ENCODE measurements around the gene HAUS1.

HAUS1 gene

DNA sequence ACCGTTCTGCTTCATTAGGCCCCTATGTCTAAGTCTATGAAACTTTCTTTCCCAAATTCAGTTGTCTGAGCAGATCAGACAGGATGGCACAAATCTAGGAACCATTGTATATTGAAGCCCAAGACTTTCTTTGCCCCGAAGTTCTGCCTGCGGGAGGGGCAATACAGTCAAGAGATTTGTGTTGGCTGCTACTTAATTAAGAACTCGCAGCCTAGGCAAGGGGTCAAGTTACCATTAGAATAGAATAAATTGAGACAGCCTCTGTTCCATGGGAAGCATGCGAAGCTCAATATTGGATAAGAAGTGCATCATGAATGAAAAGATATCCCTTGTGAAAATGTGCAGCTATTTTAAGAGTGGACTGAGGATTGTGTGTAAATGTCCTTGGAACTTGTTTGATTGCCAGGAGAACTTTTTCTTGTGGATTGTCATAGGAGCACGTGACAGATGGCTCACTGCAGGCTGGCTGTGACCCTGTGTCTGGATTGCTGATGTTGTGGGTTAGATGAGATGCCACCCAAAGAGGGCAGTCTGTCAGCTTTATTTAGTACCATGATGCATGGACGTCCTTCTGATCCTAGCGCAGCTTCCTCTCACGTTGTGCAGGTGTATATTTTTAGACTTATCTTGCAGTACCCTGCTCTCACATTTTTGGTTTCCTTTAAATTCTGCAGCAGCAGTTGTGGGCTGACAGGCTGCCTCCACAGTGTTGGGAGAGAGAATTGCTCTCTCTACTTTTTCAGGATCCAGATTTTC lies 30.9 kb downstream of the HAUS1 start:
- TF ChIP-seq MYC (IDR thresholded peaks at IDR 0.05; ENCODE audit: low read depth, low read length), result no peak
- TF ChIP-seq, protein P1, sequence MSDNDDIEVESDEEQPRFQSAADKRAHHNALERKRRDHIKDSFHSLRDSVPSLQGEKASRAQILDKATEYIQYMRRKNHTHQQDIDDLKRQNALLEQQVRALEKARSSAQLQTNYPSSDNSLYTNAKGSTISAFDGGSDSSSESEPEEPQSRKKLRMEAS (IDR thresholded peaks at IDR 0.05; ENCODE audit: low read depth, low read length), result no peak
- TF ChIP-seq POLR2A (IDR thresholded peaks at IDR 0.05; ENCODE audit: extremely low read depth, insufficient read length), result no peak
- TF ChIP-seq, protein P2, sequence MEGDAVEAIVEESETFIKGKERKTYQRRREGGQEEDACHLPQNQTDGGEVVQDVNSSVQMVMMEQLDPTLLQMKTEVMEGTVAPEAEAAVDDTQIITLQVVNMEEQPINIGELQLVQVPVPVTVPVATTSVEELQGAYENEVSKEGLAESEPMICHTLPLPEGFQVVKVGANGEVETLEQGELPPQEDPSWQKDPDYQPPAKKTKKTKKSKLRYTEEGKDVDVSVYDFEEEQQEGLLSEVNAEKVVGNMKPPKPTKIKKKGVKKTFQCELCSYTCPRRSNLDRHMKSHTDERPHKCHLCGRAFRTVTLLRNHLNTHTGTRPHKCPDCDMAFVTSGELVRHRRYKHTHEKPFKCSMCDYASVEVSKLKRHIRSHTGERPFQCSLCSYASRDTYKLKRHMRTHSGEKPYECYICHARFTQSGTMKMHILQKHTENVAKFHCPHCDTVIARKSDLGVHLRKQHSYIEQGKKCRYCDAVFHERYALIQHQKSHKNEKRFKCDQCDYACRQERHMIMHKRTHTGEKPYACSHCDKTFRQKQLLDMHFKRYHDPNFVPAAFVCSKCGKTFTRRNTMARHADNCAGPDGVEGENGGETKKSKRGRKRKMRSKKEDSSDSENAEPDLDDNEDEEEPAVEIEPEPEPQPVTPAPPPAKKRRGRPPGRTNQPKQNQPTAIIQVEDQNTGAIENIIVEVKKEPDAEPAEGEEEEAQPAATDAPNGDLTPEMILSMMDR (IDR thresholded peaks at IDR 0.05; ENCODE audit: low read depth, low read length), result no peak
- H3K4me3 ChIP-seq (ENCODE audit: low read depth, low read length), result no peak overlapping the region
- DNase-seq (ENCODE audit: low read depth), result no peak

DNA sequence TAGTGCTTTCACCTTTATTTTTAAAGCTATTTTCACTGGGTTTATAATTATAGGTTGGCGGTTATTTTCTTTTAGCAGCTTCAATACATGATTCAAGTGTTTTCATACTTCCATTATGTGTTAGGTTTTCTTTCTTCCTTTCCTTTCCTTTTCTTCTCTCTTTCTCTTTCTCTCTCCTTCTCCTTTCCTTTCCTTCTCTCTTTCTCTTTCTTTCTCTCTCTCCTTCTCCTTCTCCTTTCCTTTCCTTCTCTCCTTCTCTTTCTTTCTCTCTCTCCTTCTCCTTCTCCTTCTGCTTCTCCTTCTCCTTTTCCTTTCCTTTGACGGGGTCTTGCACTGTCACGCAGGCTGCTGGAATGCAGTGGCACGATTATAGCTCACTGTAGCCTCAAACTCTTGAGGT lies 36.0 kb downstream of the HAUS1 start:
- no peak for DNase-seq (ENCODE audit: low read depth)
- TF ChIP-seq, protein P1 (IDR thresholded peaks at IDR 0.05; ENCODE audit: low read depth, low read length), result no peak
- TF ChIP-seq POLR2A (IDR thresholded peaks at IDR 0.05; ENCODE audit: extremely low read depth, insufficient read length) (no peak), MYC (IDR thresholded peaks at IDR 0.05; ENCODE audit: low read depth, low read length) (no peak)
- TF ChIP-seq, protein P2 (IDR thresholded peaks at IDR 0.05; ENCODE audit: low read depth, low read length), result no peak
- H3K4me3 ChIP-seq (ENCODE audit: low read depth, low read length), result no peak overlapping the region

DNA sequence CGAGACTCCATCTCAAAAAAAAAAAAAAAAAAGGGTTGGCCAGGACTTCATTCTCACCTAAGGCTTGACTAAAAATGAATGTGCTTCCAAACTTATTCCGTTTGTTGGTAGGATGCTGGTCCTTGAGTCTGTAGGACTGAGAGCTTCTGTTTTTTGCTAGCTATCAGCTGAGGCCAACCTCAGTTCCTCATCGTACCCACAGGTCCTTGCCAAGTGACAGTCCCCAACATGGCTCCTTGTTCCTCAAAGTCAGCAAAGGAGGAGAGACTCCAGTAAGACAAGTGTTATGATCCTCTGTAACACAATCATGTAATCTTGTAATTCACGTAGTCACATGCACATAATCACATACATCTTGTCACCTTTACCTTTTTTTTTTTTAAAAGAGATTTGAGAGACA lies 37.0 kb downstream of the HAUS1 start:
- H3K4me3 ChIP-seq (ENCODE audit: low read depth, low read length), result no peak overlapping the region
- peak; percentile 17 for DNase-seq (ENCODE audit: low read depth)
- TF ChIP-seq MYC (IDR thresholded peaks at IDR 0.05; ENCODE audit: low read depth, low read length) (no peak), POLR2A (IDR thresholded peaks at IDR 0.05; ENCODE audit: extremely low read depth, insufficient read length) (no peak)
- TF ChIP-seq, protein P1 (IDR thresholded peaks at IDR 0.05; ENCODE audit: low read depth, low read length), result no peak
- TF ChIP-seq, protein P2 (IDR thresholded peaks at IDR 0.05; ENCODE audit: low read depth, low read length), result no peak

DNA sequence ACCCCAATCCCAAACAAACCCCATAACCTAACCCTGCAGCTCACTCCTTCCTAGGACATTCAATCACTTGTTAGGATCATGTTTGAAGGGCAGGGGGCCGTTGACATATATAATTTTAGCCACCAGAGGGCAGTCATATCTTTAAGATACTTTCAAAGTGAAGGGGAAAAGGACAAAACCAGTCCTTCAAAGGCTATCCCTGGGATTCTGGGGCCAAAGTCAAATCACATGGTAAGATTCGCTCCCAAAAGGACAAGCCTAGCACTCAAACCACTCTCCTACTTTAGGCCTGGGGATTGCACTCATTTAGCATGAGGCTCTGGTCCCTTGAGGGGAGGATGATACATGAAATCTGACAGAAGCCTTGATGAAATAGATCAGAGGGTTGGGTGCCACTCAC lies 44.6 kb downstream of the HAUS1 start:
- TF ChIP-seq MYC (IDR thresholded peaks at IDR 0.05; ENCODE audit: low read depth, low read length), result no peak
- TF ChIP-seq, protein P2 (IDR thresholded peaks at IDR 0.05; ENCODE audit: low read depth, low read length), result peak; percentile 60
- peak; percentile 61 for DNase-seq (ENCODE audit: low read depth)
- no peak overlapping the region for H3K4me3 ChIP-seq (ENCODE audit: low read depth, low read length)

DNA sequence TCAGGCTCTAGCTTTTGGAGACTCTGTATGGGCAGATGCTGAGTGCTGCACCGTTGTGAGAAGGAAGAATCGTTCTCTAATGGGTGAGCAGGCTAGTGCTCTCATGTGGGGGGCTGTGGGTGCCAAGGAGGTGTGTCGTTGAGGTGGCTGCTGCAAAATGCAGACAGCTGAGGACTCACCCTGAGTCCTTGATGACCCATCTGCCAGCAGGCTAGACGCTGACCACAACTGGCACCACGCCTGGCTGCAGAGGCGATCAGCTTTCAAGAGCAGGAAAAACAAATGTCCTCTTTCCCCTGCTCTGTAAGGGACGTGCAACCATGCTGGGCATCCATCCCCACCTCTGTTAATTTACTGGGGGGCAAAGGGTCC lies 48.2 kb downstream of the HAUS1 start:
- H3K4me3 ChIP-seq (ENCODE audit: low read depth, low read length), result no peak overlapping the region
- TF ChIP-seq MYC (IDR thresholded peaks at IDR 0.05; ENCODE audit: low read depth, low read length), result no peak
- TF ChIP-seq, protein P1 (IDR thresholded peaks at IDR 0.05; ENCODE audit: low read depth, low read length), result no peak
- TF ChIP-seq POLR2A (IDR thresholded peaks at IDR 0.05; ENCODE audit: extremely low read depth, insufficient read length), result no peak
- TF ChIP-seq, protein P2 (IDR thresholded peaks at IDR 0.05; ENCODE audit: low read depth, low read length), result no peak
- DNase-seq (ENCODE audit: low read depth), result no peak
